Trophoblast cell (in vitro differentiated cells and primary cell): ENCODE data around the gene KIFC3.

Experiments used
- DNase-seq, 2 donors: peaks; one replicate each; pipeline ENCODE4 v3.0.0-alpha.2; 2016
- H2AFZ ChIP-seq: 2 replicates; pipeline ENCODE4 v1.6.1; 2013; ENCODE audit warnings: low read length, moderate library complexity, mild to moderate bottlenecking; ENCODE audit not compliant: insufficient read depth, poor library complexity
- H2AK5ac ChIP-seq: 2 replicates; pipeline ENCODE4 v1.6.1; 2013; ENCODE audit warnings: mild to moderate bottlenecking, low read length
- H2BK120ac ChIP-seq: 2 replicates; pipeline ENCODE4 v1.6.1; 2013; ENCODE audit warnings: low read length, mild to moderate bottlenecking, moderate library complexity; ENCODE audit not compliant: insufficient read depth, poor library complexity
- H2BK12ac ChIP-seq: 2 replicates; pipeline ENCODE4 v1.6.1; 2013; ENCODE audit warnings: mild to moderate bottlenecking, low read length, moderate library complexity
- H2BK5ac ChIP-seq: 2 replicates; pipeline ENCODE4 v1.6.1; 2013; ENCODE audit warnings: low read length, low read depth, moderate library complexity, mild to moderate bottlenecking; ENCODE audit not compliant: poor library complexity
- H3K14ac ChIP-seq: 2 replicates; pipeline ENCODE4 v1.6.1; 2013; ENCODE audit warnings: mild to moderate bottlenecking, low read length
- H3K18ac ChIP-seq: 2 replicates; pipeline ENCODE4 v1.6.1; 2013; ENCODE audit warnings: mild to moderate bottlenecking, low read length
- H3K23ac ChIP-seq: 2 replicates; pipeline ENCODE4 v1.6.1; 2013; ENCODE audit warnings: low read length
- H3K27ac ChIP-seq: 2 replicates; pipeline ENCODE4 v1.5.1; 2013; ENCODE audit warnings: low read depth, mild to moderate bottlenecking, inconsistent platforms, low read length, moderate library complexity
- H3K27me3 ChIP-seq: 2 replicates; pipeline ENCODE4 v1.6.1; 2013; ENCODE audit warnings: inconsistent platforms, mild to moderate bottlenecking, low read length, moderate library complexity; ENCODE audit not compliant: insufficient read depth
- H3K36me3 ChIP-seq, 2 experiments: 1 replicate in 1 of 2; 2 replicates in 1 of 2; pipeline ENCODE4 v1.6.1; 2013; ENCODE audit warnings: low read length in 2 of 2, mild to moderate bottlenecking in 2 of 2, moderate library complexity in 1 of 2; ENCODE audit not compliant: insufficient read depth in 2 of 2, control insufficient read depth in 1 of 2
- H3K4ac ChIP-seq: 2 replicates; pipeline ENCODE4 v1.6.1; 2013; ENCODE audit warnings: low read depth, mild to moderate bottlenecking, low read length, moderate library complexity
- H3K4me1 ChIP-seq, 2 experiments: 1 replicate in 1 of 2; 2 replicates in 1 of 2; pipeline ENCODE4 v1.6.1; 2013; ENCODE audit warnings: low read length in 2 of 2, mild to moderate bottlenecking in 2 of 2, moderate library complexity in 1 of 2; ENCODE audit not compliant: insufficient read depth in 2 of 2, control insufficient read depth in 1 of 2
- H3K4me2 ChIP-seq: 2 replicates; pipeline ENCODE4 v1.6.1; 2013; ENCODE audit warnings: inconsistent platforms, mild to moderate bottlenecking, low read length, moderate library complexity
- H3K4me3 ChIP-seq: 2 replicates; pipeline ENCODE4 v1.5.1; 2013; ENCODE audit warnings: mild to moderate bottlenecking, low read depth, low read length, inconsistent platforms
- H3K79me1 ChIP-seq: one replicate; pipeline ENCODE4 v1.6.1; 2013; ENCODE audit warnings: low read length
- H3K79me2 ChIP-seq: 2 replicates; pipeline ENCODE4 v1.6.1; 2013; ENCODE audit warnings: low read length, mild to moderate bottlenecking; ENCODE audit not compliant: control insufficient read depth, insufficient read depth, poor library complexity
- H3K9ac ChIP-seq: 2 replicates; pipeline ENCODE4 v1.6.1; 2013; ENCODE audit warnings: mild to moderate bottlenecking, low read length
- H3K9me3 ChIP-seq: 2 replicates; pipeline ENCODE4 v1.6.1; 2013; ENCODE audit warnings: low read depth, mild to moderate bottlenecking, control low read depth, inconsistent platforms, low read length; ENCODE audit not compliant: insufficient read depth
- H4K12ac ChIP-seq: 2 replicates; pipeline ENCODE4 v1.6.1; 2013; ENCODE audit warnings: low read depth, mild to moderate bottlenecking, low read length, moderate library complexity
- H4K8ac ChIP-seq: 2 replicates; pipeline ENCODE4 v1.6.1; 2013; ENCODE audit warnings: low read depth, mild to moderate bottlenecking, low read length, moderate library complexity
- H4K91ac ChIP-seq: one replicate; pipeline ENCODE4 v1.6.1; 2013; ENCODE audit warnings: low read depth, mild to moderate bottlenecking, low read length, moderate library complexity
- WGBS: extraction: QIAGEN DNeasy Blood & Tissue Kit; methylation state at CpG from one replicate; pipeline ENCODE4 v1.1.7; 2013; ENCODE audit warnings: missing lambda C conversion rate; ENCODE audit not compliant: insufficient read length, insufficient coverage; ENCODE audit errors: extremely low coverage; 5-methylcytosine and 5-hydroxymethylcytosine counted together

Gene KIFC3

GRCh38 chr16:57804111-57804837 lies 2.0 kb upstream of the KIFC3 start:
- Histone ChIP-seq H3K14ac (no peak overlapping the region), H3K4me3 (no peak overlapping the region), H4K12ac (no peak overlapping the region), H3K79me1 (peaks cover 34% of the 10 kb centered on the region), H3K4ac (no peak overlapping the region), H2AK5ac (no peak overlapping the region), H3K79me2 (peaks cover 7% of the 10 kb centered on the region), H3K27ac (no peak overlapping the region), H3K36me3 (no peaks in the 10 kb centered on the region), H3K4me1 (peaks cover 40 to 44% of the 10 kb centered on the region in 2 experiments), H4K91ac (no peak overlapping the region), H3K9ac (no peak overlapping the region), H4K8ac (no peak overlapping the region), H2BK5ac (no peak overlapping the region), H3K4me2 (no peak overlapping the region), H2BK120ac (no peak overlapping the region), H3K27me3 (no peaks in the 10 kb centered on the region), H3K9me3 (no peaks in the 10 kb centered on the region), H3K23ac (no peak overlapping the region), H2AFZ (no peak overlapping the region), H3K18ac (no peak overlapping the region), H2BK12ac (no peak overlapping the region)
- DNase-seq, result no peak
- WGBS, result no CpG with 5 or more reads among the region's 5 CpGs

- Histone ChIP-seq H3K23ac (no peak overlapping the region), H3K36me3 (no peaks in the 10 kb centered on the region), H2AFZ (peak overlapping the region; percentile 52), H3K14ac (peak overlapping the region; percentile 61), H3K79me1 (peaks cover 41% of the 10 kb centered on the region), H2BK120ac (peak overlapping the region; percentile 65), H3K18ac (peak overlapping the region; percentile 47), H3K9ac (no peak overlapping the region), H3K9me3 (no peaks in the 10 kb centered on the region), H3K4me3 (no peak overlapping the region), H3K27ac (peak overlapping the region; percentile 73), H3K4me2 (peak overlapping the region; percentile 87), H3K79me2 (peaks cover 7% of the 10 kb centered on the region), H4K91ac (peak overlapping the region; percentile 76), H3K27me3 (no peaks in the 10 kb centered on the region), H4K8ac (no peak overlapping the region), H4K12ac (no peak overlapping the region), H3K4me1 (peaks cover 46 to 49% of the 10 kb centered on the region in 2 experiments), H2BK5ac (peak overlapping the region; percentile 53), H2AK5ac (no peak overlapping the region), H2BK12ac (peak overlapping the region; percentile 66), H3K4ac (no peak overlapping the region)
- DNase-seq, result no peak
- WGBS, result no CpG with 5 or more reads among the region's 16 CpGs
These were observed 1.1 kb upstream of the KIFC3 start for GRCh38 chr16:57803134-57803990.

- Histone ChIP-seq H4K8ac (peak overlapping the region; percentile 88), H2BK120ac (peak overlapping the region; percentile 89), H3K4ac (peak overlapping the region; percentile 88), H2BK12ac (peak overlapping the region; percentile 96), H4K12ac (peak overlapping the region; percentile 47), H4K91ac (peak overlapping the region; percentile 95), H3K36me3 (peaks cover 3 to 5% of the 10 kb centered on the region in 2 experiments), H3K9ac (peak overlapping the region; percentile 86), H3K79me1 (peaks cover 52% of the 10 kb centered on the region), H3K9me3 (no peaks in the 10 kb centered on the region), H2AK5ac (peak overlapping the region; percentile 67), H2BK5ac (peak overlapping the region; percentile 89), H3K23ac (no peak overlapping the region), H3K4me3 (peak overlapping the region; percentile 75), H3K4me2 (peak overlapping the region; percentile 87), H3K4me1 (peaks cover 56 to 58% of the 10 kb centered on the region in 2 experiments), H3K14ac (peak overlapping the region; percentile 98), H3K27ac (peak overlapping the region; percentile 73), H3K27me3 (no peaks in the 10 kb centered on the region), H3K79me2 (peaks cover 14% of the 10 kb centered on the region), H2AFZ (peak overlapping the region; percentile 80), H3K18ac (peak overlapping the region; percentile 80)
- no CpG with 5 or more reads among the region's 45 CpGs for WGBS
- no peak for DNase-seq
These were observed 416 bp downstream of the KIFC3 start for GRCh38 chr16:57801809-57802340.

GRCh38 chr16:57801098-57801808 lies 1.0 kb downstream of the KIFC3 start:
- Histone ChIP-seq H3K18ac (peak overlapping the region; percentile 80), H2AFZ (peak overlapping the region; percentile 80), H3K23ac (no peak overlapping the region), H3K27me3 (no peaks in the 10 kb centered on the region), H3K4me1 (peaks cover 58 to 61% of the 10 kb centered on the region in 2 experiments), H2BK12ac (peak overlapping the region; percentile 96), H2AK5ac (peak overlapping the region; percentile 67), H4K8ac (peak overlapping the region; percentile 88), H3K36me3 (peaks cover 4 to 6% of the 10 kb centered on the region in 2 experiments), H4K91ac (peak overlapping the region; percentile 95), H3K4ac (peak overlapping the region; percentile 88), H4K12ac (peak overlapping the region; percentile 47), H3K4me3 (peak overlapping the region; percentile 75), H3K14ac (peak overlapping the region; percentile 98), H3K27ac (peak overlapping the region; percentile 73), H3K4me2 (peak overlapping the region; percentile 87), H3K9me3 (no peaks in the 10 kb centered on the region), H3K79me2 (peaks cover 14% of the 10 kb centered on the region), H3K9ac (peak overlapping the region; percentile 86), H2BK120ac (peak overlapping the region; percentile 89), H2BK5ac (peak overlapping the region; percentile 89), H3K79me1 (peaks cover 54% of the 10 kb centered on the region)
- WGBS, result no CpG with 5 or more reads among the region's 5 CpGs
- DNase-seq, result no peak
